Stimulated activated naive CD8-positive, alpha-beta T cell treated with anti-CD3 and anti-CD28 coated beads, Interleukin-15, amount 100 ng/mL, for 72 hours (primary cell): ENCODE measurements around the gene NAP1L5.

Source experiments
- ATAC-seq: fragments of 150-1000 bp; cut with Tn5 transposase; 2 replicates; pipeline ENCODE4 v1.10.0; 2021; ENCODE audit warnings: mild to moderate bottlenecking, moderate library complexity
- DNase-seq, 2 donors: peaks; one replicate each; pipeline ENCODE4 v3.0.0; 2021 to 2022
- H3K27ac Mint-ChIP-seq, 2 donors: one replicate each; pipeline ENCODE4 v1.8.0; 2022; ENCODE audit warnings: mild to moderate bottlenecking in 2 of 2, mixed read lengths in 2 of 2, moderate library complexity in 2 of 2
- H3K27me3 Mint-ChIP-seq: one replicate; pipeline ENCODE4 v1.8.0; 2022; ENCODE audit warnings: mixed read lengths
- H3K4me1 Mint-ChIP-seq: one replicate; pipeline ENCODE4 v1.8.0; 2022; ENCODE audit warnings: mild to moderate bottlenecking, mixed read lengths
- H3K4me3 Mint-ChIP-seq, 2 donors: one replicate each; pipeline ENCODE4 v1.8.0; 2022; ENCODE audit warnings: mild to moderate bottlenecking in 2 of 2, mixed read lengths in 2 of 2, moderate library complexity in 1 of 2
- H3K9me3 Mint-ChIP-seq, 2 donors: one replicate each; pipeline ENCODE4 v1.8.0; 2022; ENCODE audit warnings: mixed read lengths in 2 of 2

Gene NAP1L5

GRCh38 chr4:88730811-88731210, 33.2 kb upstream of the NAP1L5 start:
- Mint-ChIP-seq H3K27ac (peak overlapping the region in 1 of 2 donors; percentile 39), H3K9me3 (no peaks in the 10 kb centered on the region), H3K27me3 (no peaks in the 10 kb centered on the region), H3K4me1 (no peaks in the 10 kb centered on the region), H3K4me3 (no peak overlapping the region)
- ATAC-seq (no peak), DNase-seq (no peak)

- H3K9me3 Mint-ChIP-seq, result no peaks in the 10 kb centered on the region
- H3K4me3 Mint-ChIP-seq, result no peak overlapping the region
- H3K27ac Mint-ChIP-seq, result no peak overlapping the region
- H3K27me3 Mint-ChIP-seq, result no peaks in the 10 kb centered on the region
- H3K4me1 Mint-ChIP-seq, result no peaks in the 10 kb centered on the region
- ATAC-seq (no peak), DNase-seq (no peak)
Measured at GRCh38 chr4:88729146-88729760, 31.6 kb upstream of the NAP1L5 start.

- Mint-ChIP-seq H3K4me1 (no peaks in the 10 kb centered on the region), H3K9me3 (no peaks in the 10 kb centered on the region), H3K27me3 (no peaks in the 10 kb centered on the region), H3K27ac (no peak overlapping the region), H3K4me3 (no peak overlapping the region)
- DNase-seq (no peak), ATAC-seq (no peak)
Measured at GRCh38 chr4:88728146-88728545, 30.5 kb upstream of the NAP1L5 start.

GRCh38 chr4:88725986-88726385, 28.4 kb upstream of the NAP1L5 start:
- no peak overlapping the region for H3K27ac Mint-ChIP-seq
- H3K4me1 Mint-ChIP-seq, result no peaks in the 10 kb centered on the region
- DNase-seq (no peak), ATAC-seq (no peak)
- H3K4me3 Mint-ChIP-seq, result no peak overlapping the region
- H3K9me3 Mint-ChIP-seq, result no peaks in the 10 kb centered on the region
- H3K27me3 Mint-ChIP-seq, result no peaks in the 10 kb centered on the region

- Mint-ChIP-seq H3K9me3 (no peaks in the 10 kb centered on the region), H3K27ac (no peak overlapping the region), H3K4me3 (no peak overlapping the region), H3K27me3 (no peaks in the 10 kb centered on the region), H3K4me1 (no peaks in the 10 kb centered on the region)
- ATAC-seq, result no peak
- DNase-seq, result no peak
Measured at GRCh38 chr4:88725143-88725542, 27.5 kb upstream of the NAP1L5 start.

GRCh38 chr4:88724406-88724805, 26.8 kb upstream of the NAP1L5 start:
- DNase-seq (no peak), ATAC-seq (no peak)
- no peak overlapping the region for H3K4me3 Mint-ChIP-seq
- no peaks in the 10 kb centered on the region for H3K4me1 Mint-ChIP-seq
- no peak overlapping the region for H3K27ac Mint-ChIP-seq
- no peaks in the 10 kb centered on the region for H3K9me3 Mint-ChIP-seq
- H3K27me3 Mint-ChIP-seq, result no peaks in the 10 kb centered on the region

GRCh38 chr4:88722828-88723227, 25.2 kb upstream of the NAP1L5 start:
- Mint-ChIP-seq H3K4me3 (no peak overlapping the region), H3K27me3 (no peaks in the 10 kb centered on the region), H3K4me1 (no peaks in the 10 kb centered on the region), H3K27ac (no peak overlapping the region), H3K9me3 (peaks cover under 1 to 5% of the 10 kb centered on the region in 2 donors)
- ATAC-seq, result no peak
- DNase-seq, result no peak

- Mint-ChIP-seq H3K27ac (no peak overlapping the region), H3K9me3 (peaks cover 6 to 10% of the 10 kb centered on the region in 2 donors), H3K4me1 (no peaks in the 10 kb centered on the region), H3K4me3 (no peak overlapping the region), H3K27me3 (no peaks in the 10 kb centered on the region)
- DNase-seq (no peak), ATAC-seq (no peak)
Measured at GRCh38 chr4:88722276-88722780, 24.7 kb upstream of the NAP1L5 start.

GRCh38 chr4:88720451-88721428, 23.1 kb upstream of the NAP1L5 start:
- H3K4me1 Mint-ChIP-seq, result no peaks in the 10 kb centered on the region
- H3K27me3 Mint-ChIP-seq, result no peaks in the 10 kb centered on the region
- peak overlapping the region in 1 of 2 donors; percentile 9 for H3K27ac Mint-ChIP-seq
- peaks cover 15 to 23% of the 10 kb centered on the region in 2 donors for H3K9me3 Mint-ChIP-seq
- H3K4me3 Mint-ChIP-seq, result no peak overlapping the region
- no peak for DNase-seq
- no peak for ATAC-seq

GRCh38 chr4:88719381-88719780, 21.8 kb upstream of the NAP1L5 start:
- Mint-ChIP-seq H3K4me3 (no peak overlapping the region), H3K4me1 (no peaks in the 10 kb centered on the region), H3K9me3 (peaks cover 15 to 23% of the 10 kb centered on the region in 2 donors), H3K27ac (peak overlapping the region in 1 of 2 donors; percentile 60), H3K27me3 (no peaks in the 10 kb centered on the region)
- ATAC-seq (no peak), DNase-seq (no peak)

GRCh38 chr4:88718098-88718497, 20.5 kb upstream of the NAP1L5 start:
- peaks cover 15 to 23% of the 10 kb centered on the region in 2 donors for H3K9me3 Mint-ChIP-seq
- no peak overlapping the region for H3K27ac Mint-ChIP-seq
- DNase-seq (no peak), ATAC-seq (no peak)
- no peaks in the 10 kb centered on the region for H3K27me3 Mint-ChIP-seq
- no peak overlapping the region for H3K4me3 Mint-ChIP-seq
- H3K4me1 Mint-ChIP-seq, result no peaks in the 10 kb centered on the region

- ATAC-seq (no peak), DNase-seq (no peak)
- Mint-ChIP-seq H3K4me1 (no peaks in the 10 kb centered on the region), H3K27me3 (no peaks in the 10 kb centered on the region), H3K4me3 (no peak overlapping the region), H3K27ac (peak overlapping the region in 1 of 2 donors; percentile 85), H3K9me3 (peaks cover 19 to 29% of the 10 kb centered on the region in 2 donors)
Measured at GRCh38 chr4:88713782-88714181, 16.2 kb upstream of the NAP1L5 start.

GRCh38 chr4:88709989-88710388, 12.4 kb upstream of the NAP1L5 start:
- Mint-ChIP-seq H3K4me3 (no peak overlapping the region), H3K27me3 (no peaks in the 10 kb centered on the region), H3K27ac (no peak overlapping the region), H3K4me1 (peaks cover 9% of the 10 kb centered on the region), H3K9me3 (peaks cover 4 to 6% of the 10 kb centered on the region in 2 donors)
- peak; percentile 54 for ATAC-seq
- no peak for DNase-seq

- peaks cover 0 to under 1% of the 10 kb centered on the region in 2 donors for H3K9me3 Mint-ChIP-seq
- H3K4me1 Mint-ChIP-seq, result peaks cover 14% of the 10 kb centered on the region
- DNase-seq (no peak), ATAC-seq (no peak)
- H3K27me3 Mint-ChIP-seq, result no peaks in the 10 kb centered on the region
- no peak overlapping the region for H3K4me3 Mint-ChIP-seq
- no peak overlapping the region for H3K27ac Mint-ChIP-seq
Measured at GRCh38 chr4:88706574-88706973, 8.9 kb upstream of the NAP1L5 start.

- ATAC-seq (no peak), DNase-seq (no peak)
- no peak overlapping the region for H3K4me3 Mint-ChIP-seq
- H3K4me1 Mint-ChIP-seq, result peaks cover 14% of the 10 kb centered on the region
- H3K9me3 Mint-ChIP-seq, result no peaks in the 10 kb centered on the region
- no peak overlapping the region for H3K27ac Mint-ChIP-seq
- H3K27me3 Mint-ChIP-seq, result no peaks in the 10 kb centered on the region
Measured at GRCh38 chr4:88705805-88706492, 8.3 kb upstream of the NAP1L5 start.
